ENCODE measurements around the gene MINDY1. TPM values are rescaled to one million over a fixed set of nuclear protein-coding genes. Genes with fewer than 3 reads are reported as not detected.

MINDY1 gene
- polyA plus RNA-seq, 3 donors: 11.5 to 25.0 (median 13.2) TPM

DNA sequence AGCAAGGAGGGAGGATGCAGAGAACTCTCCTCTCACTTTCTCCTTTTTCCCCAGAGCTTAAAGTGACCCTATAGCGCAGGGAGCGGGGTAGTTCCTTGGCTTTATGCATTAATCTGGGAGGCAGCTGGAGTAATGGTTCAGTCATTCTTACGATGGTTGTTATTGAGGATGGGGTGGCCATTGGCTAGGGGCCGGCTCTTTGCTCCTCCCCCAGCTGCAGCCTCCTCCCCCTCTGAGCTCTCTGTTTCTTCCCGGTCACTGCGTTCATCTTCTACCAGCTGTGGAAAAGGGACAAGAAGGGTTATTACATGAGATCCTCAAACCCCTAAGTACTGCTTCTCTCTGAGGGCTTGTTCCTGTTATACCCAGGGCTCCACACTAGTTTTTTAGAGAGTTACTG, 40.7 kb downstream of the MINDY1 start:
- Mint-ChIP-seq H3K36me3 (peaks cover 75 to 76% of the 10 kb centered on the region in 2 donors), H3K27ac (peak overlapping the region in 1 of 7 donors; percentile 54), H3K4me1 (peaks cover 17% of the 10 kb centered on the region), H3K4me3 (no peak overlapping the region), H3K9me3 (no peaks in the 10 kb centered on the region), H3K27me3 (ENCODE audit: low read depth in 3 of 3) (no peaks in the 10 kb centered on the region)
- no peak overlapping the region for H3K4me2 ChIP-seq (replicated peaks; ENCODE audit: extremely low read depth, low read length, poor library complexity, severe bottlenecking)
- no peak for DNase-seq
- H2AFZ ChIP-seq (ENCODE audit: insufficient read depth, low read depth, low read length, poor library complexity, severe bottlenecking): no peak overlapping the region
- peak overlapping the region in 1 of 2 donors; percentile 64 for H3K27ac ChIP-seq (ENCODE audit: low read depth in 1 of 2, low read length in 2 of 2)
- H4K20me1 ChIP-seq (ENCODE audit: insufficient read depth, low read length): peaks cover 85% of the 10 kb centered on the region
- peaks cover 78 to 84% of the 10 kb centered on the region in 2 donors for H3K36me3 ChIP-seq (replicated peaks in 1 of 2; ENCODE audit: control insufficient read depth in 1 of 2, insufficient read depth in 2 of 2, low read length in 2 of 2)
- H3K9ac ChIP-seq (ENCODE audit: insufficient read depth, low read length, poor library complexity, severe bottlenecking): no peak overlapping the region
- no CpG with 5 or more reads among the region's 6 CpGs for WGBS (ENCODE audit: insufficient coverage)
- no peaks in the 10 kb centered on the region for H3K27me3 ChIP-seq (ENCODE audit: control insufficient read depth in 2 of 2, insufficient read depth in 2 of 2, low read length in 2 of 2)
- peaks cover 44% of the 10 kb centered on the region for H3K79me2 ChIP-seq (ENCODE audit: insufficient read depth, low read length)
- H3K9me3 ChIP-seq (replicated peaks in 1 of 2; ENCODE audit: control insufficient read depth in 1 of 2, insufficient read depth in 1 of 2, low read length in 2 of 2): no peaks in the 10 kb centered on the region
- intact Hi-C loops (cut with micrococcal nuclease): no loop called here
- TF ChIP-seq, protein P1, sequence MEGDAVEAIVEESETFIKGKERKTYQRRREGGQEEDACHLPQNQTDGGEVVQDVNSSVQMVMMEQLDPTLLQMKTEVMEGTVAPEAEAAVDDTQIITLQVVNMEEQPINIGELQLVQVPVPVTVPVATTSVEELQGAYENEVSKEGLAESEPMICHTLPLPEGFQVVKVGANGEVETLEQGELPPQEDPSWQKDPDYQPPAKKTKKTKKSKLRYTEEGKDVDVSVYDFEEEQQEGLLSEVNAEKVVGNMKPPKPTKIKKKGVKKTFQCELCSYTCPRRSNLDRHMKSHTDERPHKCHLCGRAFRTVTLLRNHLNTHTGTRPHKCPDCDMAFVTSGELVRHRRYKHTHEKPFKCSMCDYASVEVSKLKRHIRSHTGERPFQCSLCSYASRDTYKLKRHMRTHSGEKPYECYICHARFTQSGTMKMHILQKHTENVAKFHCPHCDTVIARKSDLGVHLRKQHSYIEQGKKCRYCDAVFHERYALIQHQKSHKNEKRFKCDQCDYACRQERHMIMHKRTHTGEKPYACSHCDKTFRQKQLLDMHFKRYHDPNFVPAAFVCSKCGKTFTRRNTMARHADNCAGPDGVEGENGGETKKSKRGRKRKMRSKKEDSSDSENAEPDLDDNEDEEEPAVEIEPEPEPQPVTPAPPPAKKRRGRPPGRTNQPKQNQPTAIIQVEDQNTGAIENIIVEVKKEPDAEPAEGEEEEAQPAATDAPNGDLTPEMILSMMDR (IDR thresholded peaks at IDR 0.05): no peak
- no peak overlapping the region for H3K4me3 ChIP-seq (replicated peaks in 1 of 3; ENCODE audit: low read depth in 2 of 3, low read length in 3 of 3)
- H3K4me1 ChIP-seq (ENCODE audit: control insufficient read depth in 1 of 2, insufficient read depth in 2 of 2, low read length in 2 of 2): peaks cover 8 to 16% of the 10 kb centered on the region in 2 donors

DNA sequence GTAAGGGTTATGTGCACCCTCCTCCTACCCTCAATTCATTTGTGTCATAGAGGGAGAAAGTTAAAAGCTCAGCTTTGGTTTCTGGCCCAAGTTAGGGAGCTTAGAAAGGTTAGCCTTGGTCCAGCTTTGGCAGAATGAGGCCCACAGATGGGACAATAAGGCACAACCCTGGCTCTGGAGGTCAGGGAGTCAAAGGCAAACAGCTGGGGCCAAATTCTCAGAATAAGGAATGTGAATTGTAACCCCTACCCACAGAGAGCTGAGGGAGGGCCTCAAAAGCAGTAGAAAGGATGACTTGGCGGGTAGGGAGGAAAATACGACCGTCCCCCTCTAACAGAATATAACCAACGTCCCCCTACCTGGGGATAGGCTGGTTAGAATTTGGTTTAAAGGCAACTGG, 41.1 kb downstream of the MINDY1 start:
- no peaks in the 10 kb centered on the region for H3K9me3 ChIP-seq (replicated peaks in 1 of 2; ENCODE audit: control insufficient read depth in 1 of 2, insufficient read depth in 1 of 2, low read length in 2 of 2)
- peaks cover 40% of the 10 kb centered on the region for H3K79me2 ChIP-seq (ENCODE audit: insufficient read depth, low read length)
- WGBS (ENCODE audit: insufficient coverage): no CpG with 5 or more reads among the region's 4 CpGs
- H3K27ac ChIP-seq (ENCODE audit: low read depth in 1 of 2, low read length in 2 of 2): peak overlapping the region in 1 of 2 donors; percentile 3
- DNase-seq: no peak
- H3K4me3 ChIP-seq (replicated peaks in 1 of 3; ENCODE audit: low read depth in 2 of 3, low read length in 3 of 3): no peak overlapping the region
- no peak overlapping the region for H3K4me3 Mint-ChIP-seq
- H3K4me1 Mint-ChIP-seq: peaks cover 13% of the 10 kb centered on the region
- H3K4me2 ChIP-seq (replicated peaks; ENCODE audit: extremely low read depth, low read length, poor library complexity, severe bottlenecking): no peak overlapping the region
- no peaks in the 10 kb centered on the region for H3K9me3 Mint-ChIP-seq
- TF ChIP-seq, protein P1 (IDR thresholded peaks at IDR 0.05): no peak
- peak overlapping the region in 1 of 7 donors; percentile 63 for H3K27ac Mint-ChIP-seq
- H2AFZ ChIP-seq (ENCODE audit: insufficient read depth, low read depth, low read length, poor library complexity, severe bottlenecking): no peak overlapping the region
- no peak overlapping the region for H3K9ac ChIP-seq (ENCODE audit: insufficient read depth, low read length, poor library complexity, severe bottlenecking)
- H3K27me3 ChIP-seq (ENCODE audit: control insufficient read depth in 2 of 2, insufficient read depth in 2 of 2, low read length in 2 of 2): no peaks in the 10 kb centered on the region
- peaks cover 4 to 12% of the 10 kb centered on the region in 2 donors for H3K4me1 ChIP-seq (ENCODE audit: control insufficient read depth in 1 of 2, insufficient read depth in 2 of 2, low read length in 2 of 2)
- peaks cover 79 to 80% of the 10 kb centered on the region in 2 donors for H3K36me3 Mint-ChIP-seq
- H3K27me3 Mint-ChIP-seq (ENCODE audit: low read depth in 3 of 3): no peaks in the 10 kb centered on the region
- peaks cover 82 to 88% of the 10 kb centered on the region in 2 donors for H3K36me3 ChIP-seq (replicated peaks in 1 of 2; ENCODE audit: control insufficient read depth in 1 of 2, insufficient read depth in 2 of 2, low read length in 2 of 2)
- peaks cover 85% of the 10 kb centered on the region for H4K20me1 ChIP-seq (ENCODE audit: insufficient read depth, low read length)
- intact Hi-C loops (cut with micrococcal nuclease): no loop called here
